ENCODE data around the gene NOSIP.

Gene NOSIP

GRCh38 chr19:49570997-49571676 lies 9.2 kb downstream of the NOSIP start:
- peak; percentile 39 for DNase-seq

GRCh38 chr19:49570138-49570856 lies 10.1 kb downstream of the NOSIP start:
- peak; percentile 81 for DNase-seq

GRCh38 chr19:49567861-49568441 lies 12.4 kb downstream of the NOSIP start:
- no peak for DNase-seq

- no peak for DNase-seq
Measured at GRCh38 chr19:49566302-49566701, 14.1 kb downstream of the NOSIP start.

GRCh38 chr19:49565261-49565660 lies 15.1 kb downstream of the NOSIP start:
- DNase-seq, result no peak

- no peak for DNase-seq
Measured at GRCh38 chr19:49564616-49565045, 15.7 kb downstream of the NOSIP start.

- no peak for DNase-seq
Measured at GRCh38 chr19:49560358-49560900, 19.9 kb downstream of the NOSIP start.

- no peak for DNase-seq
Measured at GRCh38 chr19:49559928-49560327, 20.4 kb downstream of the NOSIP start.

- no peak for DNase-seq
Measured at GRCh38 chr19:49559443-49559842, 20.9 kb downstream of the NOSIP start.

- no peak for DNase-seq
Measured at GRCh38 chr19:49558591-49558990, 21.8 kb downstream of the NOSIP start.

- DNase-seq, result no peak
Measured at GRCh38 chr19:49557641-49558325, 22.6 kb downstream of the NOSIP start.

GRCh38 chr19:49556412-49557398 lies 23.7 kb downstream of the NOSIP start:
- DNase-seq, result no peak

- no peak for DNase-seq
Measured at GRCh38 chr19:49555600-49556411, 24.6 kb downstream of the NOSIP start.

- no peak for DNase-seq
Measured at GRCh38 chr19:49554701-49555181, 25.6 kb downstream of the NOSIP start.

- DNase-seq, result no peak
Measured at GRCh38 chr19:49553451-49554271, 26.7 kb downstream of the NOSIP start.

- no peak for DNase-seq
Measured at GRCh38 chr19:49552749-49553148, 27.6 kb downstream of the NOSIP start.

GRCh38 chr19:49551531-49551930 lies 28.8 kb downstream of the NOSIP start:
- DNase-seq, result no peak

GRCh38 chr19:49549045-49549444 lies 31.3 kb downstream of the NOSIP start:
- no peak for DNase-seq

- DNase-seq, result peak; percentile 57
Measured at GRCh38 chr19:49546825-49547565, 33.4 kb downstream of the NOSIP start.

All from DMS 273 treated with DMSO at 0.1 percent for 48 hours (cell line).